Chondrocyte (in vitro differentiated cells): Measurements from ENCODE around the gene CMIP. TPM values are rescaled to one million over a fixed set of nuclear protein-coding genes. Genes with fewer than 3 reads are reported as not detected.

ENCODE experiments used
- DNase-seq: peaks from one replicate; pipeline ENCODE4 v3.0.0; 2021; ENCODE audit warnings: mixed read lengths, low spot score
- H3K27ac Mint-ChIP-seq: one replicate; pipeline ENCODE4 v1.8.0; 2021; ENCODE audit warnings: mild to moderate bottlenecking, moderate library complexity, mixed read lengths; ENCODE audit not compliant: unreplicated experiment
- H3K27me3 Mint-ChIP-seq: 2 replicates; pipeline ENCODE4 v1.8.0; 2021; ENCODE audit warnings: low read depth, mixed read lengths
- H3K36me3 Mint-ChIP-seq: 2 replicates; pipeline ENCODE4 v1.8.0; 2021; ENCODE audit warnings: low read depth, mixed read lengths
- H3K4me1 Mint-ChIP-seq: 2 replicates; pipeline ENCODE4 v1.8.0; 2021; ENCODE audit warnings: low read depth, mild to moderate bottlenecking, mixed read lengths
- H3K4me3 Mint-ChIP-seq: one replicate; pipeline ENCODE4 v1.8.0; 2021; ENCODE audit warnings: mild to moderate bottlenecking, moderate library complexity, mixed read lengths; ENCODE audit not compliant: unreplicated experiment
- H3K9me3 Mint-ChIP-seq: 2 replicates; pipeline ENCODE4 v1.8.0; 2021; ENCODE audit warnings: low read depth, mixed read lengths
- CTCF ChIP-seq: fragments of 200-600 bp; sonication (generic); IDR thresholded peaks from 2 replicates; pipeline ENCODE4 v1.5.0; 2021; ENCODE audit warnings: antibody characterized with exemption, mild to moderate bottlenecking, moderate library complexity
- total RNA-seq: library from RNA; stranded (reverse); gene quantifications from 3 replicates; pipeline ENCODE4 v1.2.1, GENCODE V29; 2021

CMIP gene
- total RNA-seq, 1 donor from 2014 or later = 62.9 TPM

GRCh38 chr16:81467815-81468214 is 23.2 kb downstream of the CMIP start:
- Mint-ChIP-seq H3K27me3 (no peaks in the 10 kb centered on the region), H3K27ac (no peak overlapping the region), H3K4me3 (no peak overlapping the region), H3K9me3 (no peaks in the 10 kb centered on the region), H3K4me1 (peaks cover 29% of the 10 kb centered on the region), H3K36me3 (no peaks in the 10 kb centered on the region)
- no peak for DNase-seq
- no peak for TF ChIP-seq CTCF

GRCh38 chr16:81468269-81468902 is 23.8 kb downstream of the CMIP start:
- Mint-ChIP-seq H3K27ac (no peak overlapping the region), H3K36me3 (no peaks in the 10 kb centered on the region), H3K27me3 (no peaks in the 10 kb centered on the region), H3K4me1 (peaks cover 35% of the 10 kb centered on the region), H3K9me3 (no peaks in the 10 kb centered on the region), H3K4me3 (no peak overlapping the region)
- TF ChIP-seq CTCF = no peak
- DNase-seq = no peak

GRCh38 chr16:81469183-81469677 is 24.6 kb downstream of the CMIP start:
- Mint-ChIP-seq H3K36me3 (no peaks in the 10 kb centered on the region), H3K27me3 (no peaks in the 10 kb centered on the region), H3K9me3 (no peaks in the 10 kb centered on the region), H3K4me1 (peaks cover 43% of the 10 kb centered on the region), H3K4me3 (no peak overlapping the region), H3K27ac (no peak overlapping the region)
- TF ChIP-seq CTCF = no peak
- DNase-seq = no peak

GRCh38 chr16:81469710-81470535 is 25.3 kb downstream of the CMIP start:
- Mint-ChIP-seq H3K27ac (no peak overlapping the region), H3K36me3 (no peaks in the 10 kb centered on the region), H3K4me3 (no peak overlapping the region), H3K9me3 (no peaks in the 10 kb centered on the region), H3K27me3 (no peaks in the 10 kb centered on the region), H3K4me1 (peaks cover 47% of the 10 kb centered on the region)
- no peak for DNase-seq
- TF ChIP-seq CTCF = no peak

GRCh38 chr16:81470796-81471636 is 26.4 kb downstream of the CMIP start:
- Mint-ChIP-seq H3K4me1 (peaks cover 54% of the 10 kb centered on the region), H3K9me3 (no peaks in the 10 kb centered on the region), H3K27ac (no peak overlapping the region), H3K4me3 (no peak overlapping the region), H3K27me3 (no peaks in the 10 kb centered on the region), H3K36me3 (no peaks in the 10 kb centered on the region)
- no peak for DNase-seq
- TF ChIP-seq CTCF = no peak
